ENCODE results near the gene TESK2.

- no peak; a peak in 1 of 4 replicates for TF ChIP-seq POLR2A (IDR thresholded peaks at IDR 0.05; ENCODE audit: insufficient read depth in 1 of 2, low read depth in 2 of 2, low read length in 2 of 2)
- no peak for TF ChIP-seq GTF2F1 (IDR thresholded peaks at IDR 0.05; ENCODE audit: low read length)
- TF ChIP-seq CTCF (CRISPR knock-in tag; IDR thresholded peaks at IDR 0.05): no peak
- no peak for TF ChIP-seq TCF12 (IDR thresholded peaks at IDR 0.05)
- TF ChIP-seq TCF12 (CRISPR knock-in tag; IDR thresholded peaks at IDR 0.05): no peak
- no peak for TF ChIP-seq EP300 (IDR thresholded peaks at IDR 0.05; ENCODE audit: low read depth in 2 of 2, low read length in 2 of 2)
- no peak for TF ChIP-seq EP300 (CRISPR knock-in tag; IDR thresholded peaks at IDR 0.05; ENCODE audit: borderline replicate concordance)
- no peak for TF ChIP-seq ZNF263 (CRISPR knock-in tag; IDR thresholded peaks at IDR 0.05)
- no peak for TF ChIP-seq FOXJ3 (CRISPR knock-in tag; IDR thresholded peaks at IDR 0.05; ENCODE audit: borderline replicate concordance)
These were observed 16.2 kb upstream of the TESK2 start for GRCh38 chr1:45507195-45507594.
